Fibroblast of lung (primary cell): ENCODE measurements around the gene RASA1.

Experiments used
- CTCF ChIP-seq, 2 donors: IDR thresholded peaks in 1 of 2; conservative IDR thresholded peaks in 1 of 2; 1 replicate in 1 of 2; 2 replicates in 1 of 2; pipeline ENCODE4 v1.5.1; 2011 to 2012; ENCODE audit warnings: low read length in 2 of 2, control low read depth in 1 of 2, inconsistent platforms in 1 of 2, low read depth in 1 of 2, mild to moderate bottlenecking in 1 of 2
- EZH2 ChIP-seq: IDR thresholded peaks from 2 replicates; pipeline ENCODE4 v1.5.1; 2012; ENCODE audit warnings: low read length, control low read depth, mild to moderate bottlenecking; ENCODE audit errors: missing control alignments

- no peak for TF ChIP-seq CTCF (conservative IDR thresholded peaks at IDR 0.05 in 1 of 2, IDR thresholded peaks at IDR 0.05 in 1 of 2; ENCODE audit: low read depth in 1 of 2, low read length in 2 of 2)
- TF ChIP-seq EZH2, result no peak
Observed at GRCh38 chr5:87385802-87386201, 118.1 kb downstream of the RASA1 start.
